Colonic mucosa (tissue), 4 donors: Measurements from ENCODE around the gene JAKMIP1. TPM values are rescaled to one million over a fixed set of nuclear protein-coding genes. Genes with fewer than 3 reads are reported as not detected.

Source experiments
- DNase-seq: peaks from one replicate; pipeline ENCODE4 v3.0.0-alpha.2; 2020
- H3K27ac ChIP-seq: fragments of 200-600 bp; one replicate; pipeline ENCODE4 v1.8.0; 2021
- H3K27me3 ChIP-seq: fragments of 200-600 bp; one replicate; pipeline ENCODE4 v1.8.0; 2021
- H3K36me3 ChIP-seq: fragments of 200-600 bp; one replicate; pipeline ENCODE4 v1.8.0; 2021
- H3K4me1 ChIP-seq: fragments of 200-600 bp; one replicate; pipeline ENCODE4 v1.8.0; 2021; ENCODE audit warnings: mild to moderate bottlenecking
- H3K4me3 ChIP-seq: fragments of 200-600 bp; one replicate; pipeline ENCODE4 v1.8.0; 2021
- H3K9ac ChIP-seq, 2 donors: one replicate each; pipeline ENCODE4 v1.7.0; 2013; ENCODE audit warnings: control low read depth in 2 of 2, low read depth in 2 of 2, low read length in 2 of 2
- H3K9me3 ChIP-seq: fragments of 200-600 bp; one replicate; pipeline ENCODE4 v1.8.0; 2021
- intact Hi-C: fragments of 100-400 bp; cut with DNase I; formaldehyde crosslinking; loops from one replicate; pipeline ENCODE4 v1.14.1; 2022
- total RNA-seq, 2 donors: library from RNA; stranded (reverse); fragmentation: NEBNext Ultra II Directional in 1 of 2; extraction: Animal tissue kit (Norgen Biotek cat#: 25700) in 1 of 2; gene quantifications; one replicate each; pipeline ENCODE4 v1.2.1, GENCODE V29; 2021
- TF ChIP-seq, protein P1 (sequence below): fragments of 200-600 bp; IDR thresholded peaks from one replicate; pipeline ENCODE4 v1.8.0; 2022; ENCODE audit warnings: antibody characterized with exemption, mild to moderate bottlenecking
- donor health status: healthy.
- donor health status: DM: no; HTN: no; CAD: no.
- donor health status: DM: no; HTN: no; CAD: no.

Gene JAKMIP1
- total RNA-seq, 2 donors from 2014 or later = 0.19 to 0.42 TPM

DNA sequence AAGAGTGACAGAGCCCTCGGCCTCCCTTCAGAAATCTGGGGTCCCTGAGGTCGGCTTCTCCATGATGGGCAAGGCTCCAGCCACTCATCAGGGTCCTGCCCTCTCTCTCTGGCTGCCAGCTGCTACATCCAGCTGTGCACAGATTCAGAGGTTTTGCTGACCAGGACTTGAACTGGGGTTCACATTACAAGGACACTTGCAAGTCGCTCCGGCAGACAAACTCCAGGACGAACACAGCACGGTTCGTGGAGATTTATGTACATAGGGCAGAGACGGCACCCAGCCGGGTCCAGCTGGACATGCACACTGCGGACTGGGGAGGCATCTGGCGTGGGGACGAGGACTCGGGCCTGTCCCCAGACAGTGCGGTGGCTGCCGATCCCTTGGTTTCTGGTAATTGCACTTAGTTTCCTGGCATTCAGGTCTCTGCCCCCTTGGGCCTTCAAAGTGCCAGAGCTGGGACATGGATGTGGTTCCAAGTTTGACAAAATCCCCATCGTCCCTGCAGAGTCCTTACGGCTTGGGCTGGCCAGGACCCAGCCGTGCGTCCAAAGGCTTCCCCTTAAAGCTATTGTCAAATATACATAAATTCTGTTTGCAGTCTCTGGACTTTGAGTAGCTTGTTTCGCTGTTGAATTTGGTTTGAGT is 175.9 kb downstream of the JAKMIP1 start:
- no peak overlapping the region for H3K27ac ChIP-seq
- TF ChIP-seq, protein P1, sequence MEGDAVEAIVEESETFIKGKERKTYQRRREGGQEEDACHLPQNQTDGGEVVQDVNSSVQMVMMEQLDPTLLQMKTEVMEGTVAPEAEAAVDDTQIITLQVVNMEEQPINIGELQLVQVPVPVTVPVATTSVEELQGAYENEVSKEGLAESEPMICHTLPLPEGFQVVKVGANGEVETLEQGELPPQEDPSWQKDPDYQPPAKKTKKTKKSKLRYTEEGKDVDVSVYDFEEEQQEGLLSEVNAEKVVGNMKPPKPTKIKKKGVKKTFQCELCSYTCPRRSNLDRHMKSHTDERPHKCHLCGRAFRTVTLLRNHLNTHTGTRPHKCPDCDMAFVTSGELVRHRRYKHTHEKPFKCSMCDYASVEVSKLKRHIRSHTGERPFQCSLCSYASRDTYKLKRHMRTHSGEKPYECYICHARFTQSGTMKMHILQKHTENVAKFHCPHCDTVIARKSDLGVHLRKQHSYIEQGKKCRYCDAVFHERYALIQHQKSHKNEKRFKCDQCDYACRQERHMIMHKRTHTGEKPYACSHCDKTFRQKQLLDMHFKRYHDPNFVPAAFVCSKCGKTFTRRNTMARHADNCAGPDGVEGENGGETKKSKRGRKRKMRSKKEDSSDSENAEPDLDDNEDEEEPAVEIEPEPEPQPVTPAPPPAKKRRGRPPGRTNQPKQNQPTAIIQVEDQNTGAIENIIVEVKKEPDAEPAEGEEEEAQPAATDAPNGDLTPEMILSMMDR = no peak
- H3K36me3 ChIP-seq = no peaks in the 10 kb centered on the region
- DNase-seq = no peak
- no peaks in the 10 kb centered on the region for H3K9me3 ChIP-seq
- H3K27me3 ChIP-seq = no peaks in the 10 kb centered on the region
- no peak overlapping the region for H3K4me3 ChIP-seq
- intact Hi-C loops = no loop called here
- no peak overlapping the region for H3K9ac ChIP-seq
- no peaks in the 10 kb centered on the region for H3K4me1 ChIP-seq

DNA sequence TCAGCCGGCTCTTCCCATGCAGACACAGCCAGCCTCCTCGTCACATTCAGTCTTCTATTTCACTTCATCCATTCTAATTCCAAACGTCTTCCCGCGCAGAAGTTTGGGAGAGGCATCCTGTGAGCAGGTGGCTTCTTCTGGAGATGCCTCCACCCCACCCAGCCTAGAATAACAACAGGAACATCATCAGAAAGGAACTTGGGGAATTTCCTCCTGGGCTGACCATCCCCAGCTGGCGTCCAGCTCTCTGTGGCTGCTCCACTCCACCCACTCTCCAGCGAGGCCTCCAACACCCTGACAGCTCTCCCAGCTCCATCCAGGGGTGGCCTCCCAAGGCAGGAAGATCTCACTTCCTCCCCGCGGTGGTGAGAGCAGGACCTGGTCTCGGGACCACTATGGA is 176.6 kb downstream of the JAKMIP1 start:
- no peak overlapping the region for H3K9ac ChIP-seq
- intact Hi-C loops = no loop called here
- TF ChIP-seq, protein P1 = no peak
- H3K4me1 ChIP-seq = no peaks in the 10 kb centered on the region
- no peaks in the 10 kb centered on the region for H3K27me3 ChIP-seq
- no peak overlapping the region for H3K27ac ChIP-seq
- H3K4me3 ChIP-seq = no peak overlapping the region
- no peak for DNase-seq
- no peaks in the 10 kb centered on the region for H3K36me3 ChIP-seq
- no peaks in the 10 kb centered on the region for H3K9me3 ChIP-seq

DNA sequence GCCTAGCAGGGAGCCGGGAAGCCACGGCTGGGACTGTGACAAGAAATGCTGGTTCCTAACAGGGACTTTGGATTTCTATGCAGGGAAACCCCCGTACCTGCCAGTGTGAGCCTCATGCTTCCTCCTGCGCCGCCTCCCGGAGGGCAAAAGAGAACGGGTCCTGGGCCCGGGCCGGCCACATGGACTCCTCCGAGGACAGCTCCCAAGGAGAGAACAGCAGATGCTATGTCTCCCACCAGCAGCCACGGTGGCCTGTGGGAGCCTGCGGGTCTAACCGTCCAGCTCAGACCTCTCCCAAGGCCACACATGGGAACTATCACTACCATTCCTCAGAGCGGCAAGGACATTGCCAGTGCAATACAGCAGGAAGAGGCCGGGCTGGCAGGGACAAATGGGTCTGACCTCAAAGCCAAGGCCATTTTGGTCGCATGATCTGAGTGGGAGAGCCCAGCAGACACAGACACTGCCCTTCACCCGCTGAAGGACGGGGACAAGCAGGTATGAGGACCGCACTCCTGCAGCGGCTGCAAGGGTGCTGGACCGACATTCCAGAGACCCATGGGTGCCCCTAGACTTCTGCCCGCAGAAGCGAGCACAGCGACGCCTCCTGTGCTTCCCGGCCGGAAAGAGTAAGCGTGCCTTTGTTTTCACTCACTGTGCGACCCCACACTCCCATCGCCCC is 177.6 kb downstream of the JAKMIP1 start:
- no peaks in the 10 kb centered on the region for H3K27me3 ChIP-seq
- no peak overlapping the region for H3K4me3 ChIP-seq
- H3K4me1 ChIP-seq = no peaks in the 10 kb centered on the region
- intact Hi-C loops = no loop called here
- H3K27ac ChIP-seq = no peak overlapping the region
- no peaks in the 10 kb centered on the region for H3K9me3 ChIP-seq
- no peak overlapping the region for H3K9ac ChIP-seq
- DNase-seq = no peak
- H3K36me3 ChIP-seq = no peaks in the 10 kb centered on the region
- TF ChIP-seq, protein P1 = no peak

DNA sequence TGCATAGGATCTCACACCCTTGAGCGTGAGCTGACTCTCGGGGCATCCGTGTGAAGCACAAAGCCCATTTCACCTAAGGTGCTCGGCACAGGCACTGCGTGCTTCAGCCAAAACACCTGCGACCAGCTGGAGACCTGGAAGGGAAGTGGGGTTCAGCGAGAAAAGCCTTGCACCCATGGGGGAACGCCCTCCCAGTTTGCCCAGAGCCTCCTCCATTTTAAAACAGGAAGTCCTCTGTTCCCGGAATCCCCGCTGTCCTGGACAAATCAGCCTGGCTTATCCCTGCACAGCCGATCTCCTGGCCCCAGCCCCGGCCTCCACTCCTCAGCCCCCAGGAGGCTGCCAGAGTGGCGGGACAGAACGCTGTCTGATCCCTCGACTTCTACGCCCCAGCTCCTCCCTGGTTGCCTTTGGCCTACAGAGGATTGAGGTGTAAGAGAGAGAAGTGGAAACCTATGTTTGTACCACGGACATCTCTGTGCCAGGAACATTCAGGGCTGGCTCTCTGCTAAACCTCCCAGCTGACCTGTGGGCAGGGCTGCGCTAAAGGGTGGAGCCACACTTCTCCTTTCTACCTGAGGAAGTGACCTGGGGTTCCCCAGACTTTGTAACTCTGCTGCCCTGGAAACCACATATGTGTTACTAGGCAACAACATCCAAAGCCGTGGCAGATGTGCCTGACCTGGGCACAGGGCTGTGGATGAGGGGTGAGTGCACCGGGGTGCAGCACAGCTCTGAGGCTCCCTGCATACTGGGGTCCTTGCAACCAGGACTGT is 178.3 kb downstream of the JAKMIP1 start:
- no peak for DNase-seq
- TF ChIP-seq, protein P1 = no peak
- no peak overlapping the region for H3K4me3 ChIP-seq
- H3K9ac ChIP-seq = no peak overlapping the region
- H3K36me3 ChIP-seq = no peaks in the 10 kb centered on the region
- H3K27ac ChIP-seq = no peak overlapping the region
- intact Hi-C loops = no loop called here
- H3K4me1 ChIP-seq = no peaks in the 10 kb centered on the region
- H3K27me3 ChIP-seq = no peaks in the 10 kb centered on the region
- H3K9me3 ChIP-seq = no peaks in the 10 kb centered on the region

DNA sequence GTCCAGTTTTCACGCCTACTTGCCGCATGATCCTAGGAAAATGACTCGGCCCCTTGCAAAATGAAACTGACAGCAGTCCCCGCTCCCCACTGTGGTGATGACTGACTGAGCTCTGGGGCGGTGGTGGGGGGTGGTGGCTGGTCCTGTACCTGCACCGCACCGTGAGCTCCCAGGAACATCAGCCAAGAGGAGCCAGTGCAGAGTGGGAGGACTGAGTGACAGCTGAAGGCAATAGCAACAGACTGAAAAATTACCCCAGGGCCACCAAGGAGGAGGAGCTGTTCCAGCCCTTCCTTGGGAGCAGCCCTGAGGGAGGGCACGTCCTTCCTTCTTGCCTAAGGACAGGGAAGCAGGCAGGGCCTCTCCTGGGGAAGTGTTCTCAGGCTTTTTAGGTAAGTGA is 179.7 kb downstream of the JAKMIP1 start:
- intact Hi-C loops = no loop called here
- no peak for DNase-seq
- Histone ChIP-seq H3K27ac (no peak overlapping the region), H3K4me3 (no peak overlapping the region), H3K9me3 (no peaks in the 10 kb centered on the region), H3K4me1 (no peaks in the 10 kb centered on the region), H3K9ac (no peak overlapping the region), H3K27me3 (no peaks in the 10 kb centered on the region), H3K36me3 (no peaks in the 10 kb centered on the region)
- TF ChIP-seq, protein P1 = no peak
